ENCODE data around the gene PTGDR. TPM values are rescaled to one million over a fixed set of nuclear protein-coding genes. Genes with fewer than 3 reads are reported as not detected.

Gene PTGDR, protein sequence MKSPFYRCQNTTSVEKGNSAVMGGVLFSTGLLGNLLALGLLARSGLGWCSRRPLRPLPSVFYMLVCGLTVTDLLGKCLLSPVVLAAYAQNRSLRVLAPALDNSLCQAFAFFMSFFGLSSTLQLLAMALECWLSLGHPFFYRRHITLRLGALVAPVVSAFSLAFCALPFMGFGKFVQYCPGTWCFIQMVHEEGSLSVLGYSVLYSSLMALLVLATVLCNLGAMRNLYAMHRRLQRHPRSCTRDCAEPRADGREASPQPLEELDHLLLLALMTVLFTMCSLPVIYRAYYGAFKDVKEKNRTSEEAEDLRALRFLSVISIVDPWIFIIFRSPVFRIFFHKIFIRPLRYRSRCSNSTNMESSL
- total RNA-seq (1 to 10 TPM; 1.9 to 2.1 TPM), polyA plus RNA-seq (1 to 10 TPM; 6.7 to 7.2 TPM)

DNA sequence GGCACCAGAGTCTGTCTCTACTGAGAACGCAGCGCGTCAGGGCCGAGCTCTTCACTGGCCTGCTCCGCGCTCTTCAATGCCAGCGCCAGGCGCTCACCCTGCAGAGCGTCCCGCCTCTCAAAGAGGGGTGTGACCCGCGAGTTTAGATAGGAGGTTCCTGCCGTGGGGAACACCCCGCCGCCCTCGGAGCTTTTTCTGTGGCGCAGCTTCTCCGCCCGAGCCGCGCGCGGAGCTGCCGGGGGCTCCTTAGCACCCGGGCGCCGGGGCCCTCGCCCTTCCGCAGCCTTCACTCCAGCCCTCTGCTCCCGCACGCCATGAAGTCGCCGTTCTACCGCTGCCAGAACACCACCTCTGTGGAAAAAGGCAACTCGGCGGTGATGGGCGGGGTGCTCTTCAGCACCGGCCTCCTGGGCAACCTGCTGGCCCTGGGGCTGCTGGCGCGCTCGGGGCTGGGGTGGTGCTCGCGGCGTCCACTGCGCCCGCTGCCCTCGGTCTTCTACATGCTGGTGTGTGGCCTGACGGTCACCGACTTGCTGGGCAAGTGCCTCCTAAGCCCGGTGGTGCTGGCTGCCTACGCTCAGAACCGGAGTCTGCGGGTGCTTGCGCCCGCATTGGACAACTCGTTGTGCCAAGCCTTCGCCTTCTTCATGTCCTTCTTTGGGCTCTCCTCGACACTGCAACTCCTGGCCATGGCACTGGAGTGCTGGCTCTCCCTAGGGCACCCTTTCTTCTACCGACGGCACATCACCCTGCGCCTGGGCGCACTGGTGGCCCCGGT lies at the start of gene PTGDR:
PTGDR (plus strand) TSS at position 198 of the 778 bp plus-strand sequence; CDS start at position 315, 117 bp downstream.
- H3K27me3 Mint-ChIP-seq, result peaks cover 12 to 19% of the 10 kb centered on the region in 2 donors
- intact Hi-C loops (cut with micrococcal nuclease), result no loop called here

DNA sequence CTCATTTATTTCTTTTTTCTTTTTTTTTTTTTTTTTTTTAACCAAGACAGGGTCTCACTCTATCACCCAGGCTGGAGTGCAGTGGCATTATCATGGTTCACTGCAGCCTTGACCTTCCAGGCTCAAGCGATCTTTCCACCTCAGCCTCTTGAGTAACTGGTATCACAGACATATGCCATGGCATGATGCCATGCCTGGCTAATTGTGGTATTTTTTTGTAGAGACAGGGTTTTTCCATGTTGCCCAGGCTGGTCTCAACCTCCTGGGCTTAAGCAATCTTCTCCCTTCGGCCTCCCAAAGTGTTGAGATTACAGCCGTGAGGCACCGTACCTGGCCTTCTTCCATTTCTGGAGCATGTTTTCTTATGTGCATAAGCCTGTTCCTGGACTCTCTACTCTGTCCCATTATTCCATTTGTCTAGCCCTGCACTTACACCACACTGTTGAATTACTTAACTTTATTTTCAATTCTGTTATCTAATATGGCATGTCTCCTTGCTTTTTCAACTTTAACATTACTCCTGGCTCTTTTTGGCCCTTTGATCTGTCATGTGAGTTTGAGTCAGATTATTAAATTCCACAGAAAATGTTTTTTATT lies 47.9 kb upstream of the PTGDR start:
- no peaks in the 10 kb centered on the region for H3K27me3 Mint-ChIP-seq
- no peaks in the 10 kb centered on the region for H3K9me3 Mint-ChIP-seq
- no peak overlapping the region for H3K4me3 Mint-ChIP-seq
- H3K4me1 Mint-ChIP-seq, result peaks cover 8 to 17% (median 11%) of the 10 kb centered on the region in 4 donors
- no peak overlapping the region for H3K27ac ChIP-seq (ENCODE audit: low read depth, low read length)
- POLR2A ChIA-PET (ENCODE audit: partially characterized antibody), result no interaction called here
- peaks cover 12% of the 10 kb centered on the region for H3K4me1 ChIP-seq (ENCODE audit: insufficient read depth, low read length)
- no peak for DNase-seq
- no peaks in the 10 kb centered on the region for H3K36me3 Mint-ChIP-seq
- H3K9me3 ChIP-seq (ENCODE audit: control insufficient read depth in 1 of 2, low read length in 2 of 2), result no peaks in the 10 kb centered on the region
- H3K4me3 ChIP-seq (ENCODE audit: low read length in 2 of 2), result no peak overlapping the region
- CTCF ChIA-PET (ENCODE audit: partially characterized antibody), result no interaction called here
- no peaks in the 10 kb centered on the region for H3K36me3 ChIP-seq (ENCODE audit: insufficient read depth, low read length)
- intact Hi-C loops (cut with micrococcal nuclease), result no loop called here
- no peak overlapping the region for H3K27ac Mint-ChIP-seq
- H3K27me3 ChIP-seq (ENCODE audit: insufficient read depth, low read length), result no peaks in the 10 kb centered on the region

More for the DNA sequence above, at the start of gene PTGDR:
- peak within 1 kb of the TSS; percentile 92 to 98 (median 96) for H3K4me3 Mint-ChIP-seq
- POLR2A ChIA-PET (ENCODE audit: partially characterized antibody), result interaction anchor here (0.6 to 1.1 kb wide), 8 partner anchors 9 to 284 kb away, joined by 3 to 4 read pairs (median 4); partner anchors contain the start of genes PTGER2 and TXNDC16
- DNase-seq, result peak; percentile 43 to 58 (median 54)
- H3K27me3 ChIP-seq (ENCODE audit: insufficient read depth, low read length), result peaks cover 12% of the 10 kb centered on the region
- H3K9me3 Mint-ChIP-seq, result no peaks in the 10 kb centered on the region
- CTCF ChIA-PET (ENCODE audit: partially characterized antibody), result interaction anchor here (0.7 to 1.8 kb wide), 4 partner anchors 18 to 407 kb away, joined by 3 to 4 read pairs (median 3); partner anchors contain the start of gene GNG2
- no peaks in the 10 kb centered on the region for H3K36me3 ChIP-seq (ENCODE audit: insufficient read depth, low read length)
- no peaks in the 10 kb centered on the region for H3K9me3 ChIP-seq (ENCODE audit: control insufficient read depth in 1 of 2, low read length in 2 of 2)
- H3K4me1 ChIP-seq (ENCODE audit: insufficient read depth, low read length), result peaks cover 48% of the 10 kb centered on the region
- peaks cover 31 to 68% (median 49%) of the 10 kb centered on the region in 4 donors for H3K4me1 Mint-ChIP-seq
- H3K4me3 ChIP-seq (ENCODE audit: low read length in 2 of 2), result peak within 1 kb of the TSS; percentile 60 to 65
- no peak within 1 kb of the TSS for H3K27ac ChIP-seq (ENCODE audit: low read depth, low read length)
- peak within 1 kb of the TSS in 5 of 7 donors; percentile 53 to 93 (median 80) for H3K27ac Mint-ChIP-seq
- H3K36me3 Mint-ChIP-seq, result peaks cover 3 to 10% of the 10 kb centered on the region in 2 donors

DNA sequence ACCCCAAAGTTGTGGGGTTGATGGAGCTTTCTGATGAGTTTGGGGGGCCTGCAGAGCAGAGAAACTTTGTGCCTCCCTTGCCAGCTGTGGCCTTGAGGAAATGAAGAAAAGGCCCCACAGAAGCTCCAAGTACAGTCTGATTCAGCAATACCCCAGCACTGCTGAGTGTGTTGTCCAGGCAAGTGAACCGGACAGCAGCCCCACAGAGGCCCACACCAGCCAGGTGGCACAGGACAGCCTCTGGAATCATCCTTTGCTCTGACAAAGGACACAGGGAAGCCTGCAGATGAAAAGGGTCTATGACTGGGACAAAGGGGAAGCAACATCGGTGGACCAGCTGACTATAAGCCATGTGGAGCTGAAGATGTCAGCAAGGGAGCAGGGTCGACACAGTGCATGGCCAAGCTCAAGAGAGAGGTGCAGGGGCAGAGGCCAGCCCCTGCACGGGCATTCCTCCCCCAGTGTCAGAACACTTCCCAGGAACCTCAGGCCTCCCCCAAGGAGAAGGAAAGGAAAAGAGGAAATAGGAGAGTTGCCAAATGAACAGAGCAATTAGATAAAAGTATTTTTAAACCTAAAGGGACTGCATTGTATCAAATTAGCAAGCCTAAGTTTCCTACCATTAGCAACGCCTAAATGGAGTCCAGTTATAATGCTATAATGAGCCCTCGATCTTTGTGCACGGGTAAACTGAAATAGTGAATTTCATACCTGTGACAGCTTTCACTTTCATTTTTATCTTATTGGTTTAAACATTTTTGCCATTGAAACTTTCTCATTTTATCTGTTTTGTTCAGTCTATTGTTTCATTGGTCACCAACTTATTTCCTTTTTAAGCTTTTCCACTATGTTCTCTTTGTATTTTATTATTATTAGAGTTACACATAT lies 46.3 kb upstream of the PTGDR start:
- Mint-ChIP-seq H3K27me3 (no peaks in the 10 kb centered on the region), H3K36me3 (no peaks in the 10 kb centered on the region), H3K9me3 (no peaks in the 10 kb centered on the region), H3K4me1 (peaks cover 8 to 17% (median 11%) of the 10 kb centered on the region in 4 donors), H3K4me3 (peak overlapping the region; percentile 82 to 95 (median 90)), H3K27ac (peak overlapping the region; percentile 54 to 94 (median 88))
- CTCF ChIA-PET (ENCODE audit: partially characterized antibody), result interaction anchor here (0.8 kb wide), 1 partner anchor 130 kb away, joined by 3 read pairs; no protein-coding TSS in a partner anchor
- Histone ChIP-seq H3K27ac (ENCODE audit: low read depth, low read length) (peak overlapping the region; percentile 41), H3K4me1 (ENCODE audit: insufficient read depth, low read length) (peaks cover 12% of the 10 kb centered on the region), H3K36me3 (ENCODE audit: insufficient read depth, low read length) (no peaks in the 10 kb centered on the region), H3K27me3 (ENCODE audit: insufficient read depth, low read length) (no peaks in the 10 kb centered on the region), H3K9me3 (ENCODE audit: control insufficient read depth in 1 of 2, low read length in 2 of 2) (no peaks in the 10 kb centered on the region), H3K4me3 (ENCODE audit: low read length in 2 of 2) (peak overlapping the region; percentile 12 to 49)
- POLR2A ChIA-PET (ENCODE audit: partially characterized antibody), result interaction anchor here (0.7 kb wide), 1 partner anchor 45 kb away, joined by 4 read pairs; no protein-coding TSS in a partner anchor
- DNase-seq, result peak in 3 of 5 donors; percentile 10 to 17 (median 14)
- intact Hi-C loops (cut with micrococcal nuclease), result no loop called here

DNA sequence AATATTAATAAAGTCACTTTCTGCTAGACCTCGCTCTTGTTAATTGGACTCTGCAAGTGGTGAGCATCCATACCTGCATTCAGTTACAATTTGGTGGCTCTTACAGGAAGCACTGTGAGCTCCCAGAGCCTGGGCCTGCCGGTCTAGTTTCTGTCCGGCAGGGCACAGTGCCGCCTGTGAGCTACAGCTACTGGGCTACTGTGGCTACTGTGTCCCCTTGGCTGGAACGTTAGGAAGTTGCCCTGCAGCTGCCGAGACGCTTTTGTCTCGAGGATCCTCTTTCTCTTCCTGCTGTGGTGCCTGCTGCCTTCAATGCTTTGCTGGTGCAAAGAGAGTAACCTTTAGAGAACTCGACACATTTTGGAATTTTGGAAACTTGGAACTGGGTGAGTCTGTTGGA lies 44.6 kb upstream of the PTGDR start:
- no peak overlapping the region for H3K27ac ChIP-seq (ENCODE audit: low read depth, low read length)
- ChIA-PET CTCF (ENCODE audit: partially characterized antibody) (no interaction called here), POLR2A (ENCODE audit: partially characterized antibody) (no interaction called here)
- Mint-ChIP-seq H3K27ac (peak overlapping the region in 1 of 7 donors; percentile 63), H3K4me3 (peak overlapping the region in 1 of 8 donors; percentile 49), H3K9me3 (peaks cover 0 to 5% (median 0%) of the 10 kb centered on the region in 8 donors), H3K27me3 (no peaks in the 10 kb centered on the region), H3K36me3 (no peaks in the 10 kb centered on the region), H3K4me1 (peaks cover 8 to 17% (median 11%) of the 10 kb centered on the region in 4 donors)
- no peaks in the 10 kb centered on the region for H3K36me3 ChIP-seq (ENCODE audit: insufficient read depth, low read length)
- intact Hi-C loops (cut with micrococcal nuclease), result no loop called here
- no peaks in the 10 kb centered on the region for H3K9me3 ChIP-seq (ENCODE audit: control insufficient read depth in 1 of 2, low read length in 2 of 2)
- no peak for DNase-seq
- peaks cover 12% of the 10 kb centered on the region for H3K4me1 ChIP-seq (ENCODE audit: insufficient read depth, low read length)
- H3K4me3 ChIP-seq (ENCODE audit: low read length in 2 of 2), result no peak overlapping the region
- H3K27me3 ChIP-seq (ENCODE audit: insufficient read depth, low read length), result no peaks in the 10 kb centered on the region

DNA sequence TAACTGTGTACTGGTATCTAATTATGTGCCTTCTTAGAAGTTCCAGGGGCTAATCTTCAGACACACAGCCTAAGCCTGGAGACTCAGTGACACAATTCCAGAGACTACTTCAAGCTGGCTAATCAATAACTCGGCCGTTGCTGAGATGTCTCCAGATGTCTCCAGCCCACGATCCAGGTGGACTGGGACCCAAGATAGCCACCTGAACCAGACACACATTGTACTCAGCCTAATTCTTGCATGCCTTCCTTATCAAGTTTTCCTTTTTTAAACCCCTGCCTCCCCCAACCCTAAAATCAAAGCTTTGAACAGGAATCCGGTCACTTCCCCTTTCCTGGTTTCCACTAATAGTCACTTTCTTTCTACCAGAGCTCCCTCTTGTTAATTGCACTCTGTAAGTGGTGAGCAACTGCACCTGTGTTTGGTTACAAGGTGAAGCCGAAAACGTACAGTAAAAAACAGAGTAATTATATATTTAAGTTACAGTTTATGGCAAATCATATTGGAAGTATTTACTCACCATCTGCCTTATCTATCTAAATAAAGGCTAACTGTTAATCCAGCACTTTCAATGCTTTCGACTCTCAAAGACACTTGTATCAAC lies 39.8 kb upstream of the PTGDR start:
- Mint-ChIP-seq H3K4me3 (no peak overlapping the region), H3K27ac (no peak overlapping the region), H3K36me3 (no peaks in the 10 kb centered on the region), H3K27me3 (no peaks in the 10 kb centered on the region), H3K4me1 (peaks cover 7 to 20% (median 11%) of the 10 kb centered on the region in 4 donors), H3K9me3 (peaks cover 0 to 5% (median 0%) of the 10 kb centered on the region in 8 donors)
- H3K36me3 ChIP-seq (ENCODE audit: insufficient read depth, low read length), result no peaks in the 10 kb centered on the region
- peaks cover 5% of the 10 kb centered on the region for H3K4me1 ChIP-seq (ENCODE audit: insufficient read depth, low read length)
- POLR2A ChIA-PET (ENCODE audit: partially characterized antibody), result no interaction called here
- no peaks in the 10 kb centered on the region for H3K9me3 ChIP-seq (ENCODE audit: control insufficient read depth in 1 of 2, low read length in 2 of 2)
- no peaks in the 10 kb centered on the region for H3K27me3 ChIP-seq (ENCODE audit: insufficient read depth, low read length)
- H3K4me3 ChIP-seq (ENCODE audit: low read length in 2 of 2), result no peak overlapping the region
- CTCF ChIA-PET (ENCODE audit: partially characterized antibody), result no interaction called here
- DNase-seq, result no peak
- intact Hi-C loops (cut with micrococcal nuclease), result no loop called here
- no peak overlapping the region for H3K27ac ChIP-seq (ENCODE audit: low read depth, low read length)

GRCh38 chr14:52233693-52234092 lies 33.8 kb upstream of the PTGDR start:
- H3K4me1 ChIP-seq (ENCODE audit: insufficient read depth, low read length), result peaks cover 5% of the 10 kb centered on the region
- no peaks in the 10 kb centered on the region for H3K36me3 Mint-ChIP-seq
- H3K9me3 Mint-ChIP-seq, result no peaks in the 10 kb centered on the region
- DNase-seq, result no peak
- POLR2A ChIA-PET (ENCODE audit: partially characterized antibody), result no interaction called here
- no peak overlapping the region for H3K27ac ChIP-seq (ENCODE audit: low read depth, low read length)
- H3K4me3 ChIP-seq (ENCODE audit: low read length in 2 of 2), result no peak overlapping the region
- no peaks in the 10 kb centered on the region for H3K36me3 ChIP-seq (ENCODE audit: insufficient read depth, low read length)
- CTCF ChIA-PET (ENCODE audit: partially characterized antibody), result no interaction called here
- no peak overlapping the region for H3K27ac Mint-ChIP-seq
- intact Hi-C loops (cut with micrococcal nuclease), result no loop called here
- H3K9me3 ChIP-seq (ENCODE audit: control insufficient read depth in 1 of 2, low read length in 2 of 2), result no peaks in the 10 kb centered on the region
- H3K27me3 ChIP-seq (ENCODE audit: insufficient read depth, low read length), result no peaks in the 10 kb centered on the region
- H3K4me3 Mint-ChIP-seq, result no peak overlapping the region
- peaks cover 0 to 1% of the 10 kb centered on the region in 2 donors for H3K27me3 Mint-ChIP-seq
- H3K4me1 Mint-ChIP-seq, result peaks cover 7 to 19% (median 12%) of the 10 kb centered on the region in 4 donors

Measured in CD4-positive, alpha-beta memory T cell (primary cell).